CD4-positive, alpha-beta T cell treated with Interleukin-17A for 1 hour (primary cell): Measurements from ENCODE around the gene STATH.
"Not testable (repeated sequence)": the region's sequence is repeated elsewhere in the genome, so short reads cannot be mapped to it uniquely, and the experiment has no call there.

Source experiments
- DNase-seq: peaks from one replicate; pipeline ENCODE4 v3.0.0-alpha.2; 2020

Gene STATH, protein sequence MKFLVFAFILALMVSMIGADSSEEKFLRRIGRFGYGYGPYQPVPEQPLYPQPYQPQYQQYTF

DNA sequence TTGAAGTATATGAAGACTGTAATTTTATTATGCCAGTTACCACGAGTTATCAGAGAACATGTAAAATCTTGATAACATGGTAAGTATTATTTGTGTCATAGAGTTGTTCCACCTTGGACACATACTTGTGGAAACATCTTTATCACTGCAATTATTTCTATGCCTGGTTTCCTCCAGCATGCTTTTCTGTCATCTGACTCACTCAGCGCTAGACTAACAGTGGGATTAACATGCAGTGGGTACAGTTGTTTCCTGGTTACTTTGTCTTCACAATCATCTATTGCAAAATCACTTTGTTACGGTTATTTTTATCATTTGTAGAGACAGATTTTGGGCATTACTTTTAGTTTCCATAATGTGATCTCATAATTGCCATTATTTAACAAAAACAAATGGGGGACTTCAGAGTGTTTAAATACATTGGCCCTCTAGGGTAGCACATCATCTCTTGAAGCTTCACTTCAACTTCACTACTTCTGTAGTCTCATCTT is at the start of gene STATH:
Gene STATH, plus strand, starts transcription at position 441 of the 491 bp plus-strand sequence. CDS start 2,472 bp downstream, outside the sequence.
- DNase-seq: no peak

- DNase-seq: no peak
Observed at GRCh38 chr4:69951602-69952001, 44.2 kb upstream of the STATH start.

- no peak for DNase-seq
Observed at GRCh38 chr4:69957209-69957608, 38.6 kb upstream of the STATH start.

- DNase-seq: no peak
Observed at GRCh38 chr4:69965628-69966027, 30.1 kb upstream of the STATH start, which contains the start of gene CSN2. TSS of gene CSN2 (minus strand) at chr4:69965728. CDS start at chr4:69960995, 4,733 bp downstream.

DNA sequence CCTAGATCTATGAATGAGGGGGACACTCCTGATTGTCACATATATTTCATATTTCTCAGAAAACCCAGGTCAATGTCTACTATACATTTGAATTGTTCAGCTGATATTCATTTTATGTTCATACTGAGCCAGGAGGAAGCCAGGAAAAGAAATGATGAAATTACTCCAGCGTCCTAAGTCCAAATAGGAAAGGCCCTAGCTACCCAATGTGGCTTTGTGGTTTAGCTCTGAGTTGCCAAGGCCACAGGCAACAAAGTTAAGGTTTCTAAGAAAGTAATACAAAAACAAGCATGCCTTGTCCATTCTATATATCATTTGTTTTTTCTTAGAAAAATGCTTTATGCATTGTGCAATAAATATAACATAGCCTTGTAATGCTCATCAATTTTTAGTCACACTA is 25.7 kb upstream of the STATH start:
- DNase-seq: no peak

DNA sequence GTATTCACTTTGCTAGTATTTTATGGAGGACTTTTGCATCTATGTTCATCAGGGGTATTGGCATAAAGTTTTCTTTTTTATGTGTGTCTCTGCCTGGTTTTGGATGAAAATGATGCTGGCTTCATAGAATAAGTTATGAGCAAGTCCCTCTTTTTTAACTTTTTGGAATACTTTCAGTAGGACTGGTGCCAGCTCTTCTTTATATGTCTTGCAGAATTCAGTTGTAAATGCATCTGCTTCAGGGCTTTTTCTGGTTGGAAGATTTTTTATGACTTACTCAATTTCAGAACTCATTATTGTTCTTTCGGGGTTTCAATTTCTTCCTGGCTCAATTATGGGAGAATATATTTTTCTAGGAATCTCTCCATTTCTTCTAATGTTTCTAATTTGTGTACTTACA is 21.1 kb upstream of the STATH start:
- DNase-seq: no peak

GRCh38 chr4:69977582-69977981 is 18.2 kb upstream of the STATH start:
- no peak for DNase-seq

DNA sequence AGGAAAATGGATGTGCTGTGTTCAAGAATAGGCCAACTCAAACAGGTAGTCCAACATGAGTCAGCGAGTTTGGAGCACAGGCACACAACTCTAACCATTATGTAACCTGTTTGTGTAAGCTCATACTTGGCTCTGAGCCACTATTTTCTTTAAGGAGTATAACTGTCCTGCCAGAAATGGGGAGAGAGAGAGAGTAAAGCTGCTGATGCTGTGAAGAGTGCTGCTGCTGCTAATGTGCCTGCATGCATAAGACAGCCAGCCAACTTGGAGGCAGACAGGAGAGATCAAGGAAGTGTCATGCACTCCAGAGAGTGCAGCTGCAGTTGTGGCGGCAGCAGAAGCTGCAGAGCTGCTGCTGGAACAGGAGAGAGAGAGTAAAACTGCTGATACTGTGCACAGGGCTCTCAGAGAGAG is 11.7 kb upstream of the STATH start:
- DNase-seq: no peak

DNA sequence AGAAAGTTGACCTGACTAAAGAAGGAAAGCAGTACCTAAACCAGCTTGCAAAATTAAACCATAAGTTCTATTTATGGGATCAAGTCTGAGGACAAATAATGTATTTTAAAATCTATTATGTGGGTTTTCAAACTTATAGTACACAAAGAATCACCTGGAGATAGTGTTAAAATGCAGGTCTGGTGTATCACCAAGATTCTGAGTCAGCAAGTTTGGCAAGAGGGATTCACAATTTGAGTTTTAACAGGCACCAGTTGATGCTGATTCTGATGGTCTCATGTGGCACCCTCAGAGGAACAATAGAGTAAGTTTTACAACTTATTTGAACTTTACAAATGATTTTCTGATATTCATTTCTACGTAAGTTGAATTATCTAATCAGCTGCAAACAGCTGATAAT is 9.1 kb upstream of the STATH start:
- no peak for DNase-seq

- DNase-seq: no peak
Observed at GRCh38 chr4:69991016-69991415, 4.8 kb upstream of the STATH start.

DNA sequence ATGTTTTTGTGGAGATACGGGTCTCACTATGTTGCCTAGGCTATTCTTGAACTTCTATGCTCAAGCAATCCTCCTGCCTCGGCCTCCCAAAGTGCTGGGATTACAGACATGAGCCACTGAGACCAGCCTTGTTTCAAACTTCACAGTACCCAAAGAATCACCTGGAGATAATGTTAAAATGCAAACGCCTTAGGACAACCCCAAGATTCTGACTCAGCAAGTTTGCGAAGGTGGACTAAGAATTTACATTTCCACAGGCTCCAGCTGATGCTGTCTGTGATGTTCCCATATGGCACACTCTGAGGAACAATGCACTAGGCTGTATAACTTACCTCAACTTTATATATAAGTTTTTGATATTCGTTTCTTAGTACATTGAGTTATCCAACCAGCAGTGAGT is 984 bp upstream of the STATH start:
- DNase-seq: no peak

GRCh38 chr4:69999420-69999819 is 3.7 kb downstream of the STATH start:
- DNase-seq: no peak

GRCh38 chr4:70000711-70001110 is 4.9 kb downstream of the STATH start:
- no peak for DNase-seq

- DNase-seq: no peak
Observed at GRCh38 chr4:70002507-70002906, 6.7 kb downstream of the STATH start.

GRCh38 chr4:70008771-70009170 is 13.0 kb downstream of the STATH start:
- DNase-seq: no peak

- DNase-seq: not testable (repeated sequence)
Observed at GRCh38 chr4:70019006-70019405, 23.2 kb downstream of the STATH start.

- no peak for DNase-seq
Observed at GRCh38 chr4:70023218-70023617, 27.5 kb downstream of the STATH start.

- no peak for DNase-seq
Observed at GRCh38 chr4:70027011-70027410, 31.2 kb downstream of the STATH start.

DNA sequence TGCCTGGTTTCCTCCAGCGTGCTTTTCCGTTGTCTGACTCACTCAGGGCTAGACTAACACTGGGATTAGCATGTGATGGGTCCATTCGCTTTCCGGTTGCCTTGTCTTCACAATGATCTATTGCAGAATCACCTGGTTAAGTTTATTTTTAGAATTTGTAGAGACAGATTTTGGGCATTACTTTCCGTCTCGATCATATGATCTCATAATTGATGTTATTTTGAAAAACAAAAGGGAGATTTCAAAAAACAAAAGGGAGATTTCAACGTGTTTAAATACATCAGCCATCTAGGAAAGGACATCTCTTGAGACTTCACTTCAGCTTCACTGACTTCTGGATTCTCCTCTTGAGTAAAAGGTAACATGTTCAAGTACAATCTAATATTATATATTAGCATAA is 32.4 kb downstream of the STATH start, which contains the start of gene HTN3:
Gene HTN3, plus strand, starts transcription at position 301 of the 400 bp plus-strand sequence. CDS start 2,282 bp downstream, outside the sequence.
- not testable (repeated sequence) for DNase-seq

GRCh38 chr4:70037559-70037958 is 41.8 kb downstream of the STATH start:
- not testable (repeated sequence) for DNase-seq

GRCh38 chr4:70039928-70040327 is 44.2 kb downstream of the STATH start:
- DNase-seq: not testable (repeated sequence)

DNA sequence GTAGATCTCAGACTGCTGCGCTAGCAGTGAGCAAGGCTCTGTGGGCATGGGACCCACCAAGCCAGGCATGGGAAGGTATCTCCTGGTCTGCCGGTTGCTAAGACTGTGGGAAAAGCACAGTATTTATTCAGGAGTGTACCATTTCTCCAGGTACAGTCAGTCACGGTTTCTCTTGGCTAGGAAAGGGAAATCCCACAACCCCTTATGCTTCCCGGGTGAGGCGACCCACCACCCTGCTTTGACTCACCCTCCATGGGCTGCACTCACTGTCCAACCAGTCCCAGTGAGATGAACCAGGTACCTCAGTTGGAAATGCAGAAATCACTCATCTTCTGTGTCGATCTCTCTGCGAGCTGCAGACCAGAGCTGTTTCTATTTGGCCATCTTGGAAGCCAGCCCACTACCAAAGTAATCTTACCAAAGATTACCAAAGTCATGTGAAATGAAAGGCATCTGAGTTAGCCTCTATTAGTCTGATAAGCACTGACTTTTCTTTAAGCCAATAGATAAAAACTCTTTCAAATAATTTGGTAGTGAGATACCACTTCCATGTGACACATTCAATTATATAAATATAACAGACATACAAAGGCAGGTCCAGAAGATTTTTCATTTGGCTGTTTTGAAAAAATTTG is 46.0 kb downstream of the STATH start:
- no peak for DNase-seq

GRCh38 chr4:70050138-70050537 is 54.4 kb downstream of the STATH start, which contains the start of gene HTN1:
TSS of gene HTN1 (plus strand) at chr4:70050438. CDS start at chr4:70053077, 2,639 bp downstream.
- DNase-seq: not testable (repeated sequence)
